ENCODE results near the gene NOTCH3. TPM values are rescaled to one million over a fixed set of nuclear protein-coding genes. Genes with fewer than 3 reads are reported as not detected.

Gene NOTCH3
- total RNA-seq, 1 experiment from 2014 or later = 153 TPM

DNA sequence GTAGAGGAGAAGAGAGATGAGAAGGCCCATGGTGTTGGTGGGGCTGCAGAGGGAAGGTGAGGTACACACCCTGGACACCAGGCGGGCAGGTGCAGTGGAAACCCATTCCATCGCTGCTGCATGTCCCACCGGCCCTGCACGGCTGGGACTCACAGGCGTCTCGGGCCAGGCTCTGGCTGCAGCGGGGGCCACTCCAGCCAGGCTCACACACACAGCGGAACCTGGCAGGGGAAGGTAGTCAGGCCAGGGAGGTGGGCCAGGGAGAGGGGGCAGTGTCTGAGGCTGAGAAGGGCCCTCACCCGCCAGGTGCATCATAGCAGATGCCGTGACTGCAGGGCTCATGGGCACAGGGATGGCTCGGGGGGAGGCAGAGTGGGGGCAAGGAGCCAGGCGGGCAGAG, 15.6 kb downstream of the NOTCH3 start:
- TF ChIP-seq FOXK1 (CRISPR knock-in tag; IDR thresholded peaks at IDR 0.05) = no peak
- TF ChIP-seq, protein P1, sequence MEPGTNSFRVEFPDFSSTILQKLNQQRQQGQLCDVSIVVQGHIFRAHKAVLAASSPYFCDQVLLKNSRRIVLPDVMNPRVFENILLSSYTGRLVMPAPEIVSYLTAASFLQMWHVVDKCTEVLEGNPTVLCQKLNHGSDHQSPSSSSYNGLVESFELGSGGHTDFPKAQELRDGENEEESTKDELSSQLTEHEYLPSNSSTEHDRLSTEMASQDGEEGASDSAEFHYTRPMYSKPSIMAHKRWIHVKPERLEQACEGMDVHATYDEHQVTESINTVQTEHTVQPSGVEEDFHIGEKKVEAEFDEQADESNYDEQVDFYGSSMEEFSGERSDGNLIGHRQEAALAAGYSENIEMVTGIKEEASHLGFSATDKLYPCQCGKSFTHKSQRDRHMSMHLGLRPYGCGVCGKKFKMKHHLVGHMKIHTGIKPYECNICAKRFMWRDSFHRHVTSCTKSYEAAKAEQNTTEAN (CRISPR knock-in tag; IDR thresholded peaks at IDR 0.05) = no peak
- TF ChIP-seq SP1 (CRISPR knock-in tag; conservative IDR thresholded peaks at IDR 0.05) = no peak
- no peak for TF ChIP-seq FOXJ3 (CRISPR knock-in tag; IDR thresholded peaks at IDR 0.05; ENCODE audit: borderline replicate concordance)
- H3K36me3 Mint-ChIP-seq = peaks cover 68% of the 10 kb centered on the region
- ChIA-PET POLR2A (no interaction called here), CTCF (interaction anchor here (1.4 kb wide), 1 partner anchor 11 kb away, joined by 3 read pairs; no protein-coding TSS in a partner anchor)
- H3K4me1 Mint-ChIP-seq = peaks cover 7% of the 10 kb centered on the region; the same call in 1 of the 2 replicates
- H3K4me3 Mint-ChIP-seq = no peak overlapping the region
- H3K9me3 Mint-ChIP-seq = no peaks in the 10 kb centered on the region
- no peak for ATAC-seq
- no peak overlapping the region for H3K27ac Mint-ChIP-seq
- H3K27me3 Mint-ChIP-seq (ENCODE audit: low read depth) = no peaks in the 10 kb centered on the region
- DNase-seq (ENCODE audit: low spot score) = no peak

DNA sequence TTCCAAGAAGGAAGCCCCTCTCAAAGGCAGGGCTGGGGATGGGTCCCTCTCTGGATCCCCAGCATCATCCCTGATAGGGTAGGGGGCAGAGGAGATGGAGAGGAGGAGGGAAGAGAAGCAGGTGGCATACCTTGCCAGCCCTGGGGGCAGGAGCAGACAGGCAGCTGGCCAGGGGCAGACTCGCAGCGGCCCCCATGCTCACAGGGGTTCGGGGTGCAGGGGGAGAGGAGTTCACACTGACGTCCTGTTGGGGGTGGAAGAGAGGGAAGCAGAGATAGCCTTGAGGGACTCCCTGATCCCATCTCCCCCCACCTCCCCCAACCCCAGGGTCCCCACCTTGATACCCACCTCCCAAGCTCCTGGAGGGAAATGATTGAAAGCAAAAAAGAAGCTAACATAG, 16.0 kb downstream of the NOTCH3 start:
- TF ChIP-seq TCF7 (CRISPR knock-in tag; IDR thresholded peaks at IDR 0.05; ENCODE audit: low read depth) (no peak), GABPB1 (CRISPR knock-in tag; IDR thresholded peaks at IDR 0.05) (no peak)
- TF ChIP-seq, protein P2, sequence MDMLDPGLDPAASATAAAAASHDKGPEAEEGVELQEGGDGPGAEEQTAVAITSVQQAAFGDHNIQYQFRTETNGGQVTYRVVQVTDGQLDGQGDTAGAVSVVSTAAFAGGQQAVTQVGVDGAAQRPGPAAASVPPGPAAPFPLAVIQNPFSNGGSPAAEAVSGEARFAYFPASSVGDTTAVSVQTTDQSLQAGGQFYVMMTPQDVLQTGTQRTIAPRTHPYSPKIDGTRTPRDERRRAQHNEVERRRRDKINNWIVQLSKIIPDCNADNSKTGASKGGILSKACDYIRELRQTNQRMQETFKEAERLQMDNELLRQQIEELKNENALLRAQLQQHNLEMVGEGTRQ (CRISPR knock-in tag; IDR thresholded peaks at IDR 0.05) = no peak
- no peaks in the 10 kb centered on the region for H3K27me3 Mint-ChIP-seq (ENCODE audit: low read depth)
- POLR2A ChIA-PET = no interaction called here
- H3K4me1 Mint-ChIP-seq = peaks cover 7% of the 10 kb centered on the region; the same call in 1 of the 2 replicates
- H3K4me3 Mint-ChIP-seq = no peak overlapping the region
- ATAC-seq = no peak
- DNase-seq (ENCODE audit: low spot score) = no peak
- peaks cover 70% of the 10 kb centered on the region for H3K36me3 Mint-ChIP-seq
- CTCF ChIA-PET = interaction anchor here (0.9 to 1.4 kb wide), 3 partner anchors 9 to 47 kb away, joined by 3 to 6 read pairs (median 3); no protein-coding TSS in a partner anchor
- no peaks in the 10 kb centered on the region for H3K9me3 Mint-ChIP-seq
- no peak overlapping the region for H3K27ac Mint-ChIP-seq

DNA sequence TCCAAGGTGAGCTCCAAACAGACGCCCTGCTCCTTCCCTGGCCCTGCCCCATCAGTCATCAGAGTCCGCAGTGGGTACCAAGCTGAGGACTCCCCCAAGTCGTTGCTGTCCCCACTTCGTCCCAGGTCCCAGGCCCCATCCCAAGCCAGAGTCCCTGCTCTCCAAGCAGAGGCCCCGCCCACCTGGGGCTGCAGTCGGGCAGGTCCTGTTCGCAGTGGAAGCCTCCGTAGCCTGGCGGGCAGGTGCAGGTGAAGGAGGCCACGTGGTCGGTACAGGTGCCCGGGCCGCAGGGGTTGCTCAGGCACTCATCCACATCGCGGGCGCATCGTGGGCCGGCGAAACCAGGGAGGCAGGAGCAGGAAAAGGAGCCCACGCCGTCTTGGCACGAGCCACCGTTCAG, 19.4 kb downstream of the NOTCH3 start:
- ChIA-PET CTCF (interaction anchor here (0.6 to 2.4 kb wide), 16 partner anchors 11 to 238 kb away, joined by 3 to 23 read pairs (median 5); partner anchors contain the start of genes AKAP8L and EPHX3), POLR2A (interaction anchor here (1.0 to 1.8 kb wide), 3 partner anchors 14 to 199 kb away, joined by 6 to 8 read pairs (median 6); partner anchors contain the start of genes AKAP8 and NOTCH3)
- peak; percentile 45 for DNase-seq (ENCODE audit: low spot score)
- Mint-ChIP-seq H3K27ac (peak overlapping the region; percentile 45), H3K4me3 (no peak overlapping the region), H3K4me1 (peaks cover 13% of the 10 kb centered on the region), H3K9me3 (no peaks in the 10 kb centered on the region), H3K27me3 (ENCODE audit: low read depth) (no peaks in the 10 kb centered on the region), H3K36me3 (peaks cover 53% of the 10 kb centered on the region)
- peak; percentile 2; the same call in 1 of the 2 replicates for ATAC-seq
- TF ChIP-seq KAT7 (CRISPR knock-in tag; IDR thresholded peaks at IDR 0.05; ENCODE audit: borderline replicate concordance) (no peak), ETV6 (CRISPR knock-in tag; IDR thresholded peaks at IDR 0.05) (0 out of 2 replicates have a peak, but pooled peaks have one; percentile 20)

DNA sequence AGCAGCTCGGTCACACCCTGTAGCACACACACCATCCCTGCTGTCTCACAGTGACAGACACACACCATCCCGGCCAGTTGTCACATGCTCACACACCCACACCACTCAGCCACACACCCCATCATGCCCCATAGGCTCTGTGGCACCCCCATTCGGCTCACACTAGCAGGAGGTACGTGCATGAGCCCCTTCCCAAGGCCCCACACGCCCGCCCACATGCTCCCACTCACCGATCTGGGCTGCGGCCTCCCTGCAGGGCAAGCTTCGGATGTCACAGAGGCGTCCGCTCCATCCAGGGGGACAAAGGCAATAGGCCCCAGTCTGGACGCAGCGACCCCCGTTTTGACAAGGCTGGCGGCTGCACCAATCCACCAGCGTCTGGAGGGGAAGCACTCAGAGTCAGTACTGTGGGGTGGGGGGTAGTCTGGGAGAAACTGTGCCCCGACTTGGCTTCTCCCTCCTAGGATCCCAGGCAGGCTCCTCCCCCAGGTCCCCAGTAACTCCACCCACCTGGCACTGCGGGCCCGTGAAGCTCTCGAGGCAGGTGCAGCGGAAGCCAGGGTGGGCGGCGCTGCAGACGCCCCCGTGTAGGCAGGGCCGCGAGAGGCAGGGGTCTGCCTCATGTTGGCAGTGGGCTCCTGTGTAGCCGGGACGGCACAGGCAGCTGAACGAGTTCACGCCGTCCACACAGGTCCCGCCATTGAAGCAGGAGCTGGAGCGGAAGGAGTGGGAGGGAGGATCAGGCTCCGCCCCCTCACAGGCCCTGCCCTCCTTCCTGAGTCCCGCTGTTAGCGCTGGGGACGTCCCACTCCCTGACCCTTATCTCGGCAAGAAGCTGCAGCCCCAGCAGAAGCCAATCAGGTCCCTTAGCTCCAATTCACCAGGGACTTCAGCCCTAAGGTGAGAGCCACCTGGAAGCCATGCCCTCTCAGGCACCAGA, 20.1 kb downstream of the NOTCH3 start:
- peak overlapping the region; percentile 45 for H3K27ac Mint-ChIP-seq
- DNase-seq (ENCODE audit: low spot score) = peak; percentile 81
- H3K36me3 Mint-ChIP-seq = peaks cover 49% of the 10 kb centered on the region

More for the DNA sequence above, 20.1 kb downstream of the NOTCH3 start:
- Mint-ChIP-seq H3K4me1 (peaks cover 13% of the 10 kb centered on the region), H3K4me3 (peak overlapping the region; percentile 20; the same call in 1 of the 2 replicates), H3K9me3 (no peaks in the 10 kb centered on the region), H3K27me3 (ENCODE audit: low read depth) (no peaks in the 10 kb centered on the region)
- TF ChIP-seq SMAD3 (CRISPR knock-in tag; IDR thresholded peaks at IDR 0.05; ENCODE audit: borderline replicate concordance) (no peak), SP1 (CRISPR knock-in tag; conservative IDR thresholded peaks at IDR 0.05) (0 out of 2 replicates have a peak, but pooled peaks have one; percentile 21)
- ChIA-PET CTCF (interaction anchor here (0.6 to 2.4 kb wide), 17 partner anchors 10 to 238 kb away, joined by 3 to 23 read pairs (median 5); partner anchors contain the start of genes AKAP8L and EPHX3), POLR2A (interaction anchor here (1.0 to 1.8 kb wide), 3 partner anchors 15 to 199 kb away, joined by 6 to 8 read pairs (median 6); partner anchors contain the start of genes AKAP8 and NOTCH3)
- peak; percentile 77 for ATAC-seq

All from WTC11 (cell line).